ENCODE results near the gene MOSMO. TPM values are rescaled to one million over a fixed set of nuclear protein-coding genes. Genes with fewer than 3 reads are reported as not detected.

The MOSMO gene
- total and polyA plus RNA-seq, 9 of the 15 experiments (the other 6 are each of a cell fraction or from before 2014, with no cell fraction given): 1.9 to 13.3 (median 7.7) TPM

DNA sequence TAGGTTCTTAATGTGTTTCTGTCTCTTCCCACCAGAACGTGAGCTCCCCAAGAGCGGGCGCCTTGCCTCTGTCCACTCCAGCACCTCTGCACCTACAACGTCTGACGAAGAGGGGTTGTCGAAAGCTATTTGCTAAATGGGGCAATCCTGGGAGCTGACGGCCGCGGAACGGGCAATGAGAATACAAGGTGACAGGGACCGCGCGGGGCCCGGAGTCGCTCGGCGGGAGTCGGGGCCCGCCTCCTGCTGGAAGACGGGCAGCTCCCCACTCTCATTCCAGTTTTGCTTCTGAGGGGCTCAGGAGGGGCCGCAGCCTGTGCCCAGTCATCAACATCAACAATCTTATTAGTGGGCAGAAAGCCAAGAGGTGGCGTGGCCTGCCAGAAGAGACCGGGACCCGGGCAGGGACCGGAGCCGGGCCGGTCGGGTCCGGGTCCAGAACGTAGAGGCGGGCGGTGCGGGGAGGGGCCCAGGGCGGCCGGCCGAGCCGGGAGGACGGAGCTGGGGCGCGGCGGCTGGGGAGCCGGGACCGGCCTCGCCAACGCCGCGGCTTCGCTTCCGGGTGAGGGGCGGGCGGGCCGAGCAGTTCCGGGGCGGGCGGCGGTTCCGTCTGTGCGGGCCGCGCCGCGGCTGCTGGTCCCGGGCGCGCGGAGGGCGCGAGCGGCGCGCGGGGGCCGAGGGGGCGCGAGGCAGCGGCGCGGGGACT is at the start of gene MOSMO (continued):
- TF ChIP-seq CXXC5 (CRISPR knock-in tag; IDR thresholded peaks at IDR 0.05): peak; percentile 86
- TF ChIP-seq ZNF589 (CRISPR knock-in tag; IDR thresholded peaks at IDR 0.05; ENCODE audit: low read depth): no peak
- no peak for TF ChIP-seq KLF6 (CRISPR knock-in tag; IDR thresholded peaks at IDR 0.05; ENCODE audit: borderline replicate concordance)
- 0 out of 2 replicates have a peak, but pooled peaks have one; percentile 16 for TF ChIP-seq FOSL1 (tag; conservative IDR thresholded peaks at IDR 0.05)
- TF ChIP-seq ZNF77 (CRISPR knock-in tag; IDR thresholded peaks at IDR 0.05): no peak
- TF ChIP-seq, protein P1, sequence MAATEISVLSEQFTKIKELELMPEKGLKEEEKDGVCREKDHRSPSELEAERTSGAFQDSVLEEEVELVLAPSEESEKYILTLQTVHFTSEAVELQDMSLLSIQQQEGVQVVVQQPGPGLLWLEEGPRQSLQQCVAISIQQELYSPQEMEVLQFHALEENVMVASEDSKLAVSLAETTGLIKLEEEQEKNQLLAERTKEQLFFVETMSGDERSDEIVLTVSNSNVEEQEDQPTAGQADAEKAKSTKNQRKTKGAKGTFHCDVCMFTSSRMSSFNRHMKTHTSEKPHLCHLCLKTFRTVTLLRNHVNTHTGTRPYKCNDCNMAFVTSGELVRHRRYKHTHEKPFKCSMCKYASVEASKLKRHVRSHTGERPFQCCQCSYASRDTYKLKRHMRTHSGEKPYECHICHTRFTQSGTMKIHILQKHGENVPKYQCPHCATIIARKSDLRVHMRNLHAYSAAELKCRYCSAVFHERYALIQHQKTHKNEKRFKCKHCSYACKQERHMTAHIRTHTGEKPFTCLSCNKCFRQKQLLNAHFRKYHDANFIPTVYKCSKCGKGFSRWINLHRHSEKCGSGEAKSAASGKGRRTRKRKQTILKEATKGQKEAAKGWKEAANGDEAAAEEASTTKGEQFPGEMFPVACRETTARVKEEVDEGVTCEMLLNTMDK (IDR thresholded peaks at IDR 0.05; ENCODE audit: borderline replicate concordance, insufficient read depth, low read depth, low read length, poor library complexity, severe bottlenecking): no peak
- no peak for TF ChIP-seq SMAD1 (IDR thresholded peaks at IDR 0.05; ENCODE audit: low read depth, low read length, partially characterized antibody)
- TF ChIP-seq RBM15 (IDR thresholded peaks at IDR 0.05; ENCODE audit: insufficient read depth, low read length): no peak
- no peak; the same call in 1 of the 2 replicates for TF ChIP-seq ZNF766 (CRISPR knock-in tag; conservative IDR thresholded peaks at IDR 0.05)
- no peak for TF ChIP-seq ZFP1 (CRISPR knock-in tag; IDR thresholded peaks at IDR 0.05)
- TF ChIP-seq YBX1 (IDR thresholded peaks at IDR 0.05): no peak
- TF ChIP-seq, protein P2, sequence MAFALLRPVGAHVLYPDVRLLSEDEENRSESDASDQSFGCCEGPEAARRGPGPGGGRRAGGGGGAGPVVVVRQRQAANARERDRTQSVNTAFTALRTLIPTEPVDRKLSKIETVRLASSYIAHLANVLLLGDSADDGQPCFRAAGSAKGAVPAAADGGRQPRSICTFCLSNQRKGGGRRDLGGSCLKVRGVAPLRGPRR (CRISPR knock-in tag; IDR thresholded peaks at IDR 0.05): no peak
- TF ChIP-seq, protein P3, sequence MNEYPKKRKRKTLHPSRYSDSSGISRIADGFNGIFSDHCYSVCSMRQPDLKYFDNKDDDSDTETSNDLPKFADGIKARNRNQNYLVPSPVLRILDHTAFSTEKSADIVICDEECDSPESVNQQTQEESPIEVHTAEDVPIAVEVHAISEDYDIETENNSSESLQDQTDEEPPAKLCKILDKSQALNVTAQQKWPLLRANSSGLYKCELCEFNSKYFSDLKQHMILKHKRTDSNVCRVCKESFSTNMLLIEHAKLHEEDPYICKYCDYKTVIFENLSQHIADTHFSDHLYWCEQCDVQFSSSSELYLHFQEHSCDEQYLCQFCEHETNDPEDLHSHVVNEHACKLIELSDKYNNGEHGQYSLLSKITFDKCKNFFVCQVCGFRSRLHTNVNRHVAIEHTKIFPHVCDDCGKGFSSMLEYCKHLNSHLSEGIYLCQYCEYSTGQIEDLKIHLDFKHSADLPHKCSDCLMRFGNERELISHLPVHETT (CRISPR knock-in tag; conservative IDR thresholded peaks at IDR 0.05 in 1 of 2, IDR thresholded peaks at IDR 0.05 in 1 of 2): peak in 1 of 2 experiments; percentile 87; a peak in 2 of 4 replicates
- no peak for TF ChIP-seq KDM1A (IDR thresholded peaks at IDR 0.05)
- no peak for TF ChIP-seq BRD9 (IDR thresholded peaks at IDR 0.05; ENCODE audit: low read depth, partially characterized antibody)
- TF ChIP-seq KLF13 (tag; IDR thresholded peaks at IDR 0.05; ENCODE audit: borderline replicate concordance, low read depth): 0 out of 2 replicates have a peak, but pooled peaks have one; percentile 22
- TF ChIP-seq NR4A1 (CRISPR knock-in tag; IDR thresholded peaks at IDR 0.05): no peak
- TF ChIP-seq NR4A1 (tag; IDR thresholded peaks at IDR 0.05): 0 out of 2 replicates have a peak, but pooled peaks have one; percentile 41
- no peak for TF ChIP-seq SMARCC2 (IDR thresholded peaks at IDR 0.05; ENCODE audit: low read depth)
- no peak for TF ChIP-seq PTBP1 (IDR thresholded peaks at IDR 0.05; ENCODE audit: low read depth, low read length)
- peak; percentile 40 for TF ChIP-seq PHF20 (IDR thresholded peaks at IDR 0.05; ENCODE audit: partially characterized antibody)
- TF ChIP-seq NRF1 (conservative IDR thresholded peaks at IDR 0.05 in 1 of 2, IDR thresholded peaks at IDR 0.05 in 1 of 2): peak; percentile 31 to 33; a peak in 2 of 4 replicates
- no peak for TF ChIP-seq NCOA6 (IDR thresholded peaks at IDR 0.05)
- 0 out of 4 replicates have a peak, but pooled peaks of 1 of the 2 experiments have one; percentile 7 for TF ChIP-seq MAZ (CRISPR knock-in tag; conservative IDR thresholded peaks at IDR 0.05 in 1 of 2, IDR thresholded peaks at IDR 0.05 in 1 of 2)
- no peak for TF ChIP-seq LARP7 (IDR thresholded peaks at IDR 0.05)
- TF ChIP-seq POLR2H (tag; IDR thresholded peaks at IDR 0.05; ENCODE audit: low read depth): no peak
